ENCODE results near the gene ZNF581. TPM values are rescaled to one million over a fixed set of nuclear protein-coding genes. Genes with fewer than 3 reads are reported as not detected.

Gene ZNF581
- total RNA-seq, 1 donor from 2014 or later, result 46.5 TPM

DNA sequence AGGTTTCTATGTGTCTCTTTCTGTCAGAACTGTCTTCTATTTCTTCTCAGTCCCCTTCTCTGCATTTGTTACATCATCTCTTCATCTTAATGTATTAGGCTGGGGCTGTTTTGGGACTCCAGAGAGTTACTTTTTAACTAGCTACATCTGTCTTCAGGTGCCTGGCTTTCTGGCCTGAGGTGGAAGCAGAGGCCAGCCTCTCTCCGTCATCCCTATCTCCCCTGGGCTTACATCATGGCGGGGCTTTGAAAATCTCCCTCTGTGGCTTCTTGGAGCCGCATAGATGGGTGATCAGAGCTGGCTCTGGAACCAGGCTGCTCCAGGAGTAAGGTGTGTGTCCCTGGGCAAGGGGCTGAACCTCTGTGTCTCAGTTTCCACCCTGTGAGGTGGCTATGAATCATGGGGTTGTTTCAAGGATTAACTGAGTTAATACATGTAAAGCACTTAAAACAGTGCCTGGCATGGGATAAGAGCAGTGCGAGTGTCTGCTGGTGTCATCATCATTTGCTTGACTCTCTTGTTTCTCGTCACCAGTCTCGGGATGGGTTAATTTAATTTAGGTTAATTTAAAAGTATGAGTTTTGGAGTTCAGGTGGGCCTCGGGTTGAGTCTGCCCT is 33.5 kb downstream of the ZNF581 start:
- ChIA-PET CTCF (interaction anchor here (1.4 to 2.4 kb wide), 2 partner anchors 22 to 45 kb away, joined by 3 to 6 read pairs; partner anchors contain the start of gene U2AF2), POLR2A (interaction anchor here (0.6 to 2.1 kb wide), 4 partner anchors 22 to 711 kb away, joined by 3 to 13 read pairs (median 10); partner anchors contain the start of genes NLRP2 and U2AF2)
- intact Hi-C loops (cut with micrococcal nuclease), result no loop called here
- ATAC-seq (ENCODE audit: low read depth) (no peak), DNase-seq (no peak)
- TF ChIP-seq, protein P1, sequence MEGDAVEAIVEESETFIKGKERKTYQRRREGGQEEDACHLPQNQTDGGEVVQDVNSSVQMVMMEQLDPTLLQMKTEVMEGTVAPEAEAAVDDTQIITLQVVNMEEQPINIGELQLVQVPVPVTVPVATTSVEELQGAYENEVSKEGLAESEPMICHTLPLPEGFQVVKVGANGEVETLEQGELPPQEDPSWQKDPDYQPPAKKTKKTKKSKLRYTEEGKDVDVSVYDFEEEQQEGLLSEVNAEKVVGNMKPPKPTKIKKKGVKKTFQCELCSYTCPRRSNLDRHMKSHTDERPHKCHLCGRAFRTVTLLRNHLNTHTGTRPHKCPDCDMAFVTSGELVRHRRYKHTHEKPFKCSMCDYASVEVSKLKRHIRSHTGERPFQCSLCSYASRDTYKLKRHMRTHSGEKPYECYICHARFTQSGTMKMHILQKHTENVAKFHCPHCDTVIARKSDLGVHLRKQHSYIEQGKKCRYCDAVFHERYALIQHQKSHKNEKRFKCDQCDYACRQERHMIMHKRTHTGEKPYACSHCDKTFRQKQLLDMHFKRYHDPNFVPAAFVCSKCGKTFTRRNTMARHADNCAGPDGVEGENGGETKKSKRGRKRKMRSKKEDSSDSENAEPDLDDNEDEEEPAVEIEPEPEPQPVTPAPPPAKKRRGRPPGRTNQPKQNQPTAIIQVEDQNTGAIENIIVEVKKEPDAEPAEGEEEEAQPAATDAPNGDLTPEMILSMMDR (IDR thresholded peaks at IDR 0.05), result no peak
- no peaks in the 10 kb centered on the region for H3K9me3 Mint-ChIP-seq
- peak overlapping the region; percentile 89 for H3K4me3 Mint-ChIP-seq
- H3K27ac Mint-ChIP-seq, result peak overlapping the region; percentile 83
- peaks cover 73% of the 10 kb centered on the region for H3K4me1 Mint-ChIP-seq
- H3K36me3 Mint-ChIP-seq (ENCODE audit: low read depth), result peaks cover 70% of the 10 kb centered on the region
- no peaks in the 10 kb centered on the region for H3K27me3 Mint-ChIP-seq

DNA sequence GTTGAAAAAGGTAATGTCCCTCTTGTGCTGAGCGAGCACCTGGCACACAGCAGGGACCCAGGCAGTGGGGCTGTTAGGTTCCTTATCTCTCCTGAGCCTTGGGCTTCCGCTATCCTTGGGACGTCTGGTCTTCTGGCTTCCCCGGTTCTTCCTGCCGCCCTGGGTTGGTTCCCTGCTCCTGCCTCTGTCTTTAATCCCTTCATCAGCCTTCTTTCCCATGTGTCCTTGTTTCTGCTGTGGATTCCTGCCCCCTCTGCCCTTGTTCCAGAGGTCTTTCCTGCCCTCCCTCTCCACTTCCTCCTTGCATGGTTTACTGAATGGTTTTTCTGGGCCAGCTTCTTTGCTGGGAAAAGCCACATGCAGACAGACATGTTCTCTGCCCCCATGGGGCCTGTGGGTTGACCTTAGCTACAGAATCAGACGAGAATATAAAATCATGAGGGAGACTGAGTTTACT is 34.2 kb downstream of the ZNF581 start:
- no peak for ATAC-seq (ENCODE audit: low read depth)
- TF ChIP-seq, protein P1 (IDR thresholded peaks at IDR 0.05), result no peak
- Mint-ChIP-seq H3K27me3 (no peaks in the 10 kb centered on the region), H3K27ac (peak overlapping the region; percentile 83), H3K9me3 (no peaks in the 10 kb centered on the region), H3K4me3 (peak overlapping the region; percentile 89), H3K36me3 (ENCODE audit: low read depth) (peaks cover 67% of the 10 kb centered on the region), H3K4me1 (peaks cover 69% of the 10 kb centered on the region)
- POLR2A ChIA-PET, result interaction anchor here (0.6 to 1.4 kb wide), 7 partner anchors 23 to 711 kb away, joined by 3 to 13 read pairs (median 4); partner anchors contain the start of genes NLRP2, U2AF2, UBE2S and ZNF581
- intact Hi-C loops (cut with micrococcal nuclease), result loop anchor here (1.0 kb wide), 1 partner anchor 23 kb away; no protein-coding TSS in a partner anchor
- DNase-seq, result no peak
- CTCF ChIA-PET, result interaction anchor here (0.9 to 2.4 kb wide), 3 partner anchors 23 to 132 kb away, joined by 3 to 6 read pairs (median 3); partner anchors contain the start of gene U2AF2

DNA sequence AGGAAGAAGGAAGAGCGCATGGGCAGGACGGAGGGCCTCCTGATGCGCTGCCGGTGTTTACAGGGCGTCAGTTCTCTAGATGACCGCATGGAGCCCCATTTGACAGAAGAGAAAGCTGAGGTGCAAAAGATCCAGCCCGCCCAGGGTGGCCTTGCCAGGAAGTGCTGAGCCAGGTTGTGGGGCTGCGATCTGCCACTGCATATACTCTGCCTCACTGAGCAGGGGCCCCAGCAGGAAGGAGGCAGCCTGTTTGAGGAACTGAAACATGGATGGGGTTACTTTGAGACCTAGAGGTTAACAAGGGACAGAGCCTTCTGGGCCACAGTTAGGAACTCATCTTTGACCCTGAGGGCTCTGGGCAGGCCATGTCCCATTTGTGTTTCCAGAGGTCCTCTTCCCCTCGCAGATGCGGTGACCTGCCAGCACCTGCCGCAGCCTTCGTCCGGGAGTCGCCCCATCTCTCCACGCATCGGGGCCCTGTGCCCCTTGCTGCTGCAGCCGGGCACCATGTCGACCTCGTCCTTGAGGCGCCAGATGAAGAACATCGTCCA is 34.7 kb downstream of the ZNF581 start:
- H3K4me3 Mint-ChIP-seq, result peak overlapping the region; percentile 89
- intact Hi-C loops (cut with micrococcal nuclease), result loop anchor here (1.0 kb wide), 1 partner anchor 24 kb away; no protein-coding TSS in a partner anchor
- TF ChIP-seq, protein P1 (IDR thresholded peaks at IDR 0.05), result no peak
- ATAC-seq (ENCODE audit: low read depth), result peak; percentile 86
- peak; percentile 72 for DNase-seq
- no peaks in the 10 kb centered on the region for H3K9me3 Mint-ChIP-seq
- H3K27ac Mint-ChIP-seq, result peak overlapping the region; percentile 83
- peaks cover 68% of the 10 kb centered on the region for H3K36me3 Mint-ChIP-seq (ENCODE audit: low read depth)
- ChIA-PET POLR2A (interaction anchor here (0.5 to 1.4 kb wide), 7 partner anchors 24 to 637 kb away, joined by 3 to 11 read pairs (median 3); partner anchors contain the start of genes U2AF2, UBE2S, ZNF581 and ZNF865), CTCF (interaction anchor here (0.9 to 2.4 kb wide), 3 partner anchors 24 to 131 kb away, joined by 3 to 6 read pairs (median 3); partner anchors contain the start of gene U2AF2)
- H3K27me3 Mint-ChIP-seq, result no peaks in the 10 kb centered on the region
- H3K4me1 Mint-ChIP-seq, result peaks cover 69% of the 10 kb centered on the region

DNA sequence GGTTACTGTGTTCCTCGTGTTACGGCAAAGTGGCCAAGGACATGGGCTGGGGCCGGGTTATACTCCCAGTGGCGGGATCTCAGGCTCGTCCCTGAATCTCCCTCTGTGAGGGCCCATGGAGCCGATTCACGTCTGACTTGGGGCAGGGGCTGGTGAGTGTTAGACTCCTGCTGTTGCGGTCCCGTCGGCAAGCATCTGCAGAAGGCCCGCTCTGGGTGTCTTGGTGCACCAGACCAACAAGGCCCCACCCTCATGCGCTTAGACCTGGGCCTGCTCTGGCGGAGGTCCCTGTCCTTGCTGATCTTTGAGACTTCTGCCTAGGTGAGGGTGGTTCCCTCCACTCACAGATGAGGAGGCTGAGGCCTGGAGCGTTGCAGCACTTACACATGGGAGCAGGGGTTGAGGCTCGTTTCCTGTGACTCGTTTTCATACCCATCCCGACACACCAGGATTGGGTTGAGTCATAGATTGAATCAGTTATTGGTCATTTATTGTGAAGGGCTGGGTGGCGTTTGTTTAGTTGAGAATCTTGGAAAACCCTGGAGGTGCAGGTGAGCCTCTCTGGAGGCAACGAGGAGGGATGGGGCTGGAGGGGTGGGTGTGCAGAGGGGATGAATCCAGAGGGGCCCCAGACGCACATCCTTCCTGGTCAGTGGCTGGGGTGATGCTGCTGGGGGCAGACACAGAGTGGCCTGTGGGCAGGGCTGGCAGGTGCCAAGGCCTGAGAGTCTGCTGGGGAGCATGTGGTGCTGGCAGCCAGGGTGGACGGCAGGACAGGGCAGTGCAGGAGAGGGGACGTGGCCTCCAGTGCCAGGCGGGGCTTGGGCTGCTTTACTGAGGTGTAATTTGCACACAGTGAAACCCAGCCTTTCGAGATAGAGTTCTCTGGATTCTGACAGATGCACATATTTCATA is 36.2 kb downstream of the ZNF581 start:
- Mint-ChIP-seq H3K4me1 (peaks cover 66% of the 10 kb centered on the region), H3K4me3 (no peak overlapping the region), H3K27ac (peak overlapping the region; percentile 24), H3K36me3 (ENCODE audit: low read depth) (peaks cover 70% of the 10 kb centered on the region), H3K9me3 (no peaks in the 10 kb centered on the region), H3K27me3 (no peaks in the 10 kb centered on the region)
- no peak for DNase-seq
- no peak for ATAC-seq (ENCODE audit: low read depth)
- intact Hi-C loops (cut with micrococcal nuclease), result no loop called here
- CTCF ChIA-PET, result no interaction called here
- TF ChIP-seq, protein P1 (IDR thresholded peaks at IDR 0.05), result no peak
- POLR2A ChIA-PET, result no interaction called here
